ENCODE data around the gene ZNHIT1.
"Not testable (repeated sequence)": the region's sequence is repeated elsewhere in the genome, so short reads cannot be mapped to it uniquely, and the experiment has no call there.

ZNHIT1 gene

GRCh38 chr7:101200862-101201599 lies 16.9 kb upstream of the ZNHIT1 start, which contains the start of gene MOGAT3:
Gene MOGAT3, minus strand, starts transcription at chr7:101201036. Its CDS starts 182 bp downstream, at chr7:101200854.
- DNase-seq (ENCODE audit: low spot score), result no peak
- no peak for TF ChIP-seq CTCF (IDR thresholded peaks at IDR 0.05; ENCODE audit: borderline replicate concordance, control extremely low read depth, extremely low read depth, insufficient read depth, missing control alignments)
- in situ Hi-C loops (cut with MboI; ENCODE audit: low sequenced_read_pairs, unreplicated experiment), result no loop called here

- no peak for TF ChIP-seq CTCF (IDR thresholded peaks at IDR 0.05; ENCODE audit: borderline replicate concordance, control extremely low read depth, extremely low read depth, insufficient read depth, missing control alignments)
- DNase-seq (ENCODE audit: low spot score), result no peak
- in situ Hi-C loops (cut with MboI; ENCODE audit: low sequenced_read_pairs, unreplicated experiment), result no loop called here
Measured at GRCh38 chr7:101201695-101202602, 16.0 kb upstream of the ZNHIT1 start.

- no peak for DNase-seq (ENCODE audit: low spot score)
- in situ Hi-C loops (cut with MboI; ENCODE audit: low sequenced_read_pairs, unreplicated experiment), result no loop called here
- no peak for TF ChIP-seq CTCF (IDR thresholded peaks at IDR 0.05; ENCODE audit: borderline replicate concordance, control extremely low read depth, extremely low read depth, insufficient read depth, missing control alignments)
Measured at GRCh38 chr7:101202603-101202918, 15.4 kb upstream of the ZNHIT1 start.

- DNase-seq (ENCODE audit: low spot score); in situ Hi-C loops (cut with MboI; ENCODE audit: low sequenced_read_pairs, unreplicated experiment): not testable (repeated sequence)
Measured at GRCh38 chr7:101203740-101204738, 13.9 kb upstream of the ZNHIT1 start.

- TF ChIP-seq CTCF (IDR thresholded peaks at IDR 0.05; ENCODE audit: borderline replicate concordance, control extremely low read depth, extremely low read depth, insufficient read depth, missing control alignments), result no peak
- in situ Hi-C loops (cut with MboI; ENCODE audit: low sequenced_read_pairs, unreplicated experiment), result no loop called here
- no peak for DNase-seq (ENCODE audit: low spot score)
Measured at GRCh38 chr7:101205901-101206664, 11.9 kb upstream of the ZNHIT1 start.

- DNase-seq (ENCODE audit: low spot score), result no peak
- no peak for TF ChIP-seq CTCF (IDR thresholded peaks at IDR 0.05; ENCODE audit: borderline replicate concordance, control extremely low read depth, extremely low read depth, insufficient read depth, missing control alignments)
- in situ Hi-C loops (cut with MboI; ENCODE audit: low sequenced_read_pairs, unreplicated experiment), result no loop called here
Measured at GRCh38 chr7:101206665-101207042, 11.3 kb upstream of the ZNHIT1 start.
